Amniotic epithelial cell (primary cell): Measurements from ENCODE around the gene HSPA9.

ENCODE experiments used
- DNase-seq: peaks from one replicate; pipeline ENCODE4 v3.0.0-alpha.2; 2010; ENCODE audit warnings: low read depth

HSPA9 gene

GRCh38 chr5:138560971-138561370, 14.2 kb downstream of the HSPA9 start:
- DNase-seq, result no peak

DNA sequence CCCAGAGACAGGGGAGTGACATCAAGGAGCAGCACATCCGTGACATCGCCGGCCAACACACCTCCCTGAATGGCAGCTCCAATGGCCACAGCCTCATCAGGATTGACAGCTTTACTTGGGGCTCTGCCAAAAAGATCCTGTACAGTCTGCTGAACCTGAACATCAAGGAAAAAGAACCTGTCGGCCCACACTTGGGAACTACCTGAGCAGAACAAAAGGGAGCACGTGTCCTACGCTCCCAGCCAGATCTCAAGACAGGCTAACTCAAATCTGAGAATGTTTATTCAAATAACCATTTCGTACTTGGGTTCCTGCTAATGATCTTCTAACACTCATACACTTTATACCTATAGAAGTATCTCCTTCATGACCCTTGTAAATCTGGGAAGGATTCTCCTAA, 15.3 kb downstream of the HSPA9 start:
- no peak for DNase-seq

DNA sequence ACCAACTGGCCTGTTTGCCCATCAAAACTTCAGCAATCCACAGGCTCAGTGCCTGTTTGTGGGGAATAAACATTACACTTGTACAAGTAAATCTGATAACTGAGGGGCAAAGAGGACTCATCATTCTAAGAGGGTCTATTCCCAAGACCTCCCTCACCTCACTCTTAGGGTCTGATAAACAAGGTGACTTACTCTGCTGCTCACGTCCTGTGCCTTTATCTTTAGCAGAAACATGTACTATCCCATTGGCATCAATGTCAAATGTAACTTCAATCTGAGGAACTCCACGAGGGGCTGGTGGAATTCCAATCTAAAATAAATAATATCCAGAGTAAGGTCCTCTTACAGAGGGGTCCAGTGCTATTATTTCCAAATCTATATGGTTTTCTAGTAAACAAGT, 17.5 kb downstream of the HSPA9 start:
- no peak for DNase-seq

- no peak for DNase-seq
Observed at GRCh38 chr5:138554143-138554542, 21.1 kb downstream of the HSPA9 start.

GRCh38 chr5:138553437-138554095, 21.6 kb downstream of the HSPA9 start:
- DNase-seq, result no peak

DNA sequence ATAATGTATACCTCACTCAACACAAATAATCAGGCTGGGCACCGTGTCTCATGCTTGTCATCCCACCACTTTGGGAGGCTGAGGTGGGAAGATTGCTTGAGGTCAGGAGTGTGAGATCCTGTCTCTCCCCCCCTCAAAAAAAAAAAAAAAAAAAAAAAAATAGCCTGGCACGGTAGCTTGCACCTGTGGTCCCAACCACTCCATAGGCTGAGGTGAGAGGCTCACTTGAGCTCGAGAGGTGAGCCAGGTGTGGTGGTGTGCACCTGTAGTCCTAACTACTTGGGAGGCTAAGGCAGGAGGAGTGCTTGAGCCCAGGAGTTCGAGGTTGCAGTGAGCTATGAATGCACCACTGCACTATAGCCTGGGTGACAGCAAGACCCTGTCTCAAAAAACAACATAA, 22.5 kb downstream of the HSPA9 start:
- no peak for DNase-seq

- no peak for DNase-seq
Observed at GRCh38 chr5:138549414-138549813, 25.8 kb downstream of the HSPA9 start.

DNA sequence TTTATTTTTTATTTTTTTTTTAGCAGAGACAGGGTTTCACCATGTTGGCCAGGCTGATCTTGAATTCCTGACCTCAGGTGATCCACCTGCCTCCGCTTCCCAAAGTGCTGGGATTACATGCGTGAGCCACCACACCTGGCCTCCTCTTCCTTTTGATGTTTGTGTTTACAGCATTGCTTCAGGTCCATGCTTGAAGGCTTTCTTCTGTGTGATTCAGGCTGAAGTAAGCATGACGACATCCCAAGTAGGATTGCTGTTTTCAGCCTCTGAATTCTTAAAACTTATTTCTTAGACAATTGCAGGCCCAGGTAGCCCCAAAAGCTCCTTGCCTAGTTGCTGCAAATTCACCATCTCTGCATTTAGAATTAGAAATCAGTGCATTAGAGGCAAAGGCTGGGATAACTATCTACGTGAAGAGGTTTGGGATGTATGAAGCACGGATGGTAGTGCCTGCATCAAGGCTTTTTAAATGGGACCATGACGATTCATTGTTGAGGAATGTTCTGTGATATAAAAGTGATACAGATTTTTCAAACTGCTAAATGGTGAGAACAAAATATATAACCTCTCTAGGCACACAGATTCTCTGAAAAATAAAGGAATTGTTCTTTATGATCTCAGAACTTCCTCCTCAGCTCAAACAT, 29.2 kb downstream of the HSPA9 start:
- DNase-seq, result peak; percentile 63

DNA sequence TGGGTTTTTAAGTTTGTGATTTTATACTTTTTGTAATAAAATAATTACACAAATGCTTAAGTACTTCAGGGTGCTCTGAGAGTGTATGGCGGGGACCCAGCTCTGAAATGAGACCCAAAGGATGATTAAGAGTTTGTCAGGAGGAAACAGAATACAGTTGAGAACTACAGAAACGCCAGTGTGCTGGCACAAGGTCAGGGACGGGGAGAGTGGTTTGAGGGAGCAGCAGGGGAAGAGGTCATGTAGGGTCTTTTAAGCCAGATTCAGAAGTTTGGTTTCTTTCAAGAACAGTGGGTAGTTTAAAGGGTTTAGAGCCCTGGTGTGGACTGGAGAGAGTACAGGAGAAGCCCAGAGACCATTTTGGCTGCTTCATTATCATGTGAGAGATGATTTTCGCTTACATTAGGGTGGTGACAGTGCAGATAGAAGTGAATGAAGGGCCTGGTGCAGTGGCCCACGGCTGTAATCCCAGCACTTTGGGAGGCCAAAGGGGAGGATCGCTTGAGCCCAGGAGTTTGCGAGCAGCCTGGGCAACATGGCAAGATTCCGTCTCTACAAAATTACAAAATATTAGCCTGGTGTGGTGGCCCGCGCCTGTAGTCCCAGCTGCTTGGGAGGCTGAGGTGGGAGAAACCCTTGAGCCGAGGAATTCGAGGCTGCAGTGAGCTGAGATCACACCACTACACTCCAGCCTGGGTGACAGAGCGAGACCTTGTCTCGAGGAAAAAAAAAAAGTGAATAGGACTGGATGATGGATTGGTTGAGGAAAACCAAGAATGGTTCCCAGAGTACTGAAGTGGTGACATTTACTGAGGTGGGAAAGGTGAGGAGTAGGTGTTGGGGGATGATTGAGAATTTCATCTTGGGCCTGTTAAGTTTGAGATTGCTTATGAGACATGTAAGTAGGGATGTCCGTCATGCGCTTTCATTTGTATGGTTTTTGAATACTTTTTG, 30.7 kb downstream of the HSPA9 start:
- DNase-seq, result no peak

DNA sequence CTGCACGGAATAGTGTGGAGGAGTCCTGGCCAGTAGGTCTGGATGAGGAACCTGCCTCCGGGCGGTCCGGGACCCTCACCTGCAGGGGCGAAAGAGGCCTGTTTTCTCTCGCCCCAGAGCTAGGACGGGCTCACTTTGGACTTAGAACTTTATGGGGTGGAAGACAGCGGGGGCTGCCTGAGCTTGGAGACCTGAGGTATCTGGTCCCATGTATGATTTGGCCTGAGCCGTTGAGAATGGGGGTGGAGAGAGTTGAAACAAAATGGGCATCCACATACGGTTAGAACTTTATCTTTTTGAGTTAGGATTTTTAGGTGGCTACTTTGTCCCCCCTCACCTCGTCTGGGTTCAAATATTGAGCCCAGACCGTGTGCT, 31.5 kb downstream of the HSPA9 start:
- DNase-seq, result no peak

GRCh38 chr5:138542956-138543729, 32.1 kb downstream of the HSPA9 start, which contains the start of gene ETF1:
Gene ETF1, minus strand, starts transcription at chr5:138543236. Its CDS starts 318 bp downstream, at chr5:138542918.
- peak; percentile 99 for DNase-seq

GRCh38 chr5:138542180-138542955, 32.8 kb downstream of the HSPA9 start:
- no peak for DNase-seq

- DNase-seq, result no peak
Observed at GRCh38 chr5:138541511-138542179, 33.6 kb downstream of the HSPA9 start.

- no peak for DNase-seq
Observed at GRCh38 chr5:138539791-138540190, 35.4 kb downstream of the HSPA9 start.

DNA sequence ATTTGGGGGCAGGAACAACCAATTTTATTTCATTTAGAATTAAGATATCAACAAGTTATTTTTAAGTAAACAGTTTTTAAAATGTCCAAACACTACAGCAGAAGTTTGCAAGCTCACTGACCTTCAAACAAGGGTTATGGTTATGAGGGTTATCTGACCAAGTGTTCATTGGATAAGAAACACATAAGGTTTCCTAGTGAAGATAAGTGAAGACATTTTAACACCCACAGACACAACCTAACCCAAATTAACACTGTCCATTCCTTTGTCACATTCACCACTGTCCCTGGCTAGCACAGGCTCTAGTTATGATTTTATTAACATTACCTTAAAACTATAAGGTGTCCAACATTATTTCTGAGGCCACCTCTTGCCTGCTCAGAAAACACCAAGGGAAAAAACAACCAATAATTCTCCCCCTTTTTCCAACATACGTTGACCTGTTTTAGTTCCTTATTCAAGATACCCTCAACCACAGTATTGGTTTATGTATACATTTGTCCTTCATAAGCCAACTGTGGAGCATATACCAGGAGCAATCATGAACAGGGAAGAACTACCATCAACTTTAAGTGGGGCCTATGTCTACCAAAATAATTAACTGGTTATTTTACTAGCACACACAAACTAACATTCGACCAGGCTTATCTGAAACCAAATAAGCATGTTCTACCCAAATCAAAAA, 36.1 kb downstream of the HSPA9 start:
- DNase-seq, result no peak

- no peak for DNase-seq
Observed at GRCh38 chr5:138536665-138537315, 38.4 kb downstream of the HSPA9 start.

- no peak for DNase-seq
Observed at GRCh38 chr5:138536215-138536614, 39.0 kb downstream of the HSPA9 start.

- DNase-seq, result peak; percentile 21
Observed at GRCh38 chr5:138533973-138534941, 40.9 kb downstream of the HSPA9 start.
